ENCODE results near the gene PCK1.

The PCK1 gene

GRCh38 chr20:57536771-57537724 is 23.9 kb upstream of the PCK1 start:
- DNase-seq: no peak

GRCh38 chr20:57537822-57538221 is 23.1 kb upstream of the PCK1 start:
- DNase-seq: no peak

GRCh38 chr20:57539889-57540288 is 21.0 kb upstream of the PCK1 start:
- DNase-seq: no peak

- no peak for DNase-seq
These were observed 19.9 kb upstream of the PCK1 start for GRCh38 chr20:57540890-57541580.

GRCh38 chr20:57543754-57544153 is 17.2 kb upstream of the PCK1 start:
- no peak for DNase-seq

GRCh38 chr20:57544838-57545564 is 15.9 kb upstream of the PCK1 start:
- DNase-seq: no peak

- DNase-seq: no peak
These were observed 14.8 kb upstream of the PCK1 start for GRCh38 chr20:57545927-57546662.

GRCh38 chr20:57546956-57547649 is 13.8 kb upstream of the PCK1 start:
- DNase-seq: no peak

GRCh38 chr20:57548177-57549058 is 12.5 kb upstream of the PCK1 start:
- DNase-seq: no peak

- no peak for DNase-seq
These were observed 8.4 kb upstream of the PCK1 start for GRCh38 chr20:57552471-57552870.

- no peak for DNase-seq
These were observed 7.4 kb upstream of the PCK1 start for GRCh38 chr20:57553376-57554018.

- DNase-seq: no peak
These were observed 5.3 kb upstream of the PCK1 start for GRCh38 chr20:57555457-57556184.

- DNase-seq: no peak
These were observed 4.0 kb upstream of the PCK1 start for GRCh38 chr20:57556980-57557274.

GRCh38 chr20:57557926-57558613 is 2.8 kb upstream of the PCK1 start:
- no peak for DNase-seq

- DNase-seq: no peak
These were observed 2.2 kb upstream of the PCK1 start for GRCh38 chr20:57558614-57559288.

- DNase-seq: no peak
These were observed 1.6 kb upstream of the PCK1 start for GRCh38 chr20:57559289-57559634.

- DNase-seq: no peak
These were observed 1.0 kb upstream of the PCK1 start for GRCh38 chr20:57559658-57560553.

Data from effector CD8-positive, alpha-beta T cell (primary cell).